ENCODE results near the gene AGPS.

The AGPS gene

GRCh38 chr2:177506998-177507397, 114.4 kb downstream of the AGPS start:
- H3K79me2 ChIP-seq (ENCODE audit: control insufficient read depth, low read length): no peaks in the 10 kb centered on the region
- H3K27ac ChIP-seq (ENCODE audit: low read depth, low read length): no peak overlapping the region
- H3F3A ChIP-seq (ENCODE audit: control insufficient read depth, insufficient read depth): no peaks in the 10 kb centered on the region

GRCh38 chr2:177516824-177517544, 124.4 kb downstream of the AGPS start:
- no peak for TF ChIP-seq CTCF (IDR thresholded peaks at IDR 0.05; ENCODE audit: low read depth, low read length, poor library complexity, severe bottlenecking)
- no peak for TF ChIP-seq EZH2phosphoT487 (IDR thresholded peaks at IDR 0.05; ENCODE audit: borderline replicate concordance, low read length)
- Histone ChIP-seq H3K4me2 (ENCODE audit: low read length) (no peak overlapping the region), H3K79me2 (ENCODE audit: control insufficient read depth, low read length) (no peaks in the 10 kb centered on the region)

More at GRCh38 chr2:177506998-177507397, 114.4 kb downstream of the AGPS start:
- no peak overlapping the region for H3K4me3 ChIP-seq (ENCODE audit: low read length)
- no peaks in the 10 kb centered on the region for H4K20me1 ChIP-seq (ENCODE audit: control insufficient read depth, insufficient read depth, low read depth, low read length)
- no peak overlapping the region for H3K4me2 ChIP-seq (ENCODE audit: low read length)
- no peaks in the 10 kb centered on the region for H3K9me2 ChIP-seq (replicated peaks; ENCODE audit: control insufficient read depth, low read length)
- H3K36me3 ChIP-seq (ENCODE audit: control insufficient read depth, low read length): no peaks in the 10 kb centered on the region
- TF ChIP-seq CTCF (IDR thresholded peaks at IDR 0.05; ENCODE audit: low read depth, low read length, poor library complexity, severe bottlenecking) (no peak), EZH2phosphoT487 (IDR thresholded peaks at IDR 0.05; ENCODE audit: borderline replicate concordance, low read length) (no peak)
- H3K4me1 ChIP-seq (ENCODE audit: control insufficient read depth, low read length): no peaks in the 10 kb centered on the region
- H3K27me3 ChIP-seq (ENCODE audit: control insufficient read depth, low read length): no peaks in the 10 kb centered on the region
- no peaks in the 10 kb centered on the region for H3K9me3 ChIP-seq (ENCODE audit: control insufficient read depth, insufficient read depth, low read length)

GRCh38 chr2:177518754-177519153, 126.2 kb downstream of the AGPS start:
- no peak for TF ChIP-seq EZH2phosphoT487 (IDR thresholded peaks at IDR 0.05; ENCODE audit: borderline replicate concordance, low read length)
- no peak for TF ChIP-seq CTCF (IDR thresholded peaks at IDR 0.05; ENCODE audit: low read depth, low read length, poor library complexity, severe bottlenecking)

More at GRCh38 chr2:177516824-177517544, 124.4 kb downstream of the AGPS start:
- H3K36me3 ChIP-seq (ENCODE audit: control insufficient read depth, low read length): no peaks in the 10 kb centered on the region
- no peaks in the 10 kb centered on the region for H4K20me1 ChIP-seq (ENCODE audit: control insufficient read depth, insufficient read depth, low read depth, low read length)
- no peak overlapping the region for H3K27ac ChIP-seq (ENCODE audit: low read depth, low read length)
- no peaks in the 10 kb centered on the region for H3K27me3 ChIP-seq (ENCODE audit: control insufficient read depth, low read length)
- H3K4me1 ChIP-seq (ENCODE audit: control insufficient read depth, low read length): no peaks in the 10 kb centered on the region
- H3K9me3 ChIP-seq (ENCODE audit: control insufficient read depth, insufficient read depth, low read length): no peaks in the 10 kb centered on the region
- no peaks in the 10 kb centered on the region for H3K9me2 ChIP-seq (replicated peaks; ENCODE audit: control insufficient read depth, low read length)
- H3K4me3 ChIP-seq (ENCODE audit: low read length): no peak overlapping the region
- no peaks in the 10 kb centered on the region for H3F3A ChIP-seq (ENCODE audit: control insufficient read depth, insufficient read depth)

More at GRCh38 chr2:177518754-177519153, 126.2 kb downstream of the AGPS start:
- no peaks in the 10 kb centered on the region for H3K4me1 ChIP-seq (ENCODE audit: control insufficient read depth, low read length)
- no peaks in the 10 kb centered on the region for H3K79me2 ChIP-seq (ENCODE audit: control insufficient read depth, low read length)
- H3K4me2 ChIP-seq (ENCODE audit: low read length): no peak overlapping the region
- H3F3A ChIP-seq (ENCODE audit: control insufficient read depth, insufficient read depth): no peaks in the 10 kb centered on the region
- no peaks in the 10 kb centered on the region for H3K27me3 ChIP-seq (ENCODE audit: control insufficient read depth, low read length)
- H3K9me3 ChIP-seq (ENCODE audit: control insufficient read depth, insufficient read depth, low read length): no peaks in the 10 kb centered on the region
- H4K20me1 ChIP-seq (ENCODE audit: control insufficient read depth, insufficient read depth, low read depth, low read length): no peaks in the 10 kb centered on the region
- H3K9me2 ChIP-seq (replicated peaks; ENCODE audit: control insufficient read depth, low read length): no peaks in the 10 kb centered on the region
- no peak overlapping the region for H3K27ac ChIP-seq (ENCODE audit: low read depth, low read length)
- H3K4me3 ChIP-seq (ENCODE audit: low read length): no peak overlapping the region
- H3K36me3 ChIP-seq (ENCODE audit: control insufficient read depth, low read length): no peaks in the 10 kb centered on the region; the same call in 1 of the 2 replicates
